Measurements from ENCODE around the gene IL1RAPL2. TPM values are rescaled to one million over a fixed set of nuclear protein-coding genes. Genes with fewer than 3 reads are reported as not detected.

IL1RAPL2 gene
- total and polyA plus RNA-seq, 10 of the 15 experiments (the other 5 are each of a cell fraction or from before 2014, with no cell fraction given): 0.19 TPM; not detected in 9

- Histone ChIP-seq H3K4me3 (no peak overlapping the region), H3K79me2 (ENCODE audit: control insufficient read depth, insufficient read depth, low read length) (no peaks in the 10 kb centered on the region), H4K20me1 (ENCODE audit: control insufficient read depth, insufficient read depth) (no peaks in the 10 kb centered on the region), H3K36me3 (ENCODE audit: control insufficient read depth in 2 of 2, insufficient read depth in 2 of 2, low read length in 1 of 2) (no peaks in the 10 kb centered on the region), H3K9ac (ENCODE audit: control insufficient read depth, insufficient read depth, low read length) (no peak overlapping the region), H3K4me1 (ENCODE audit: control insufficient read depth, insufficient read depth, low read length) (no peaks in the 10 kb centered on the region), H2AFZ (ENCODE audit: control insufficient read depth, low read depth, low read length) (no peak overlapping the region), H3K27ac (ENCODE audit: control insufficient read depth, insufficient read depth) (no peak overlapping the region), H3K4me2 (ENCODE audit: control insufficient read depth, insufficient read depth) (no peak overlapping the region), H3K9me3 (replicated peaks; ENCODE audit: control insufficient read depth, insufficient read depth, low read length) (no peaks in the 10 kb centered on the region), H3K27me3 (replicated peaks in 1 of 2; ENCODE audit: control insufficient read depth in 2 of 2, insufficient read depth in 2 of 2, low read length in 1 of 2) (no peaks in the 10 kb centered on the region)
- FAIRE-seq (peak; percentile 57), ATAC-seq (no peak), DNase-seq (ENCODE audit: low read depth, low spot score) (no peak)
- CTCF ChIA-PET: no interaction called here
- 19% methylated on average over 2 of the region's 2 CpGs for WGBS (ENCODE audit: insufficient coverage, insufficient replicate concordance, low lambda C conversion rate, missing lambda C conversion rate)
- POLR2A ChIA-PET: interaction anchor here (0.6 kb wide), 1 partner anchor 30 kb away, joined by 3 read pairs; no protein-coding TSS in a partner anchor
- RAD21 ChIA-PET (ENCODE audit: unreplicated experiment): no interaction called here
- in situ Hi-C loops (cut with MboI): no loop called here
- SMC1A ChIA-PET (ENCODE audit: uncharacterized antibody, unreplicated experiment): no interaction called here
- intact Hi-C loops (cut with micrococcal nuclease; ENCODE audit: unreplicated experiment): no loop called here
- no TSS peak for BruUV-seq (replicated peaks)
- no peak for TF ChIP-seq BACH1 (IDR thresholded peaks at IDR 0.05; ENCODE audit: borderline replicate concordance)
- TF ChIP-seq BHLHE40 (IDR thresholded peaks at IDR 0.05; ENCODE audit: borderline replicate concordance in 1 of 2, low read depth in 2 of 2, low read length in 1 of 2): no peak
- TF ChIP-seq ZSCAN29 (IDR thresholded peaks at IDR 0.05): no peak
- TF ChIP-seq CTCF (IDR thresholded peaks at IDR 0.05 in 2 of 3, conservative IDR thresholded peaks at IDR 0.05 in 1 of 3; ENCODE audit: control insufficient read depth in 2 of 3, extremely low read depth in 1 of 3, insufficient read depth in 1 of 3, low read depth in 3 of 3, low read length in 3 of 3): no peak
- TF ChIP-seq MEF2A (IDR thresholded peaks at IDR 0.05; ENCODE audit: insufficient read depth, low read depth, low read length): no peak
- TF ChIP-seq REST (IDR thresholded peaks at IDR 0.05; ENCODE audit: low read depth, low read length): no peak
- no peak for TF ChIP-seq SREBF1 (IDR thresholded peaks at IDR 0.05; ENCODE audit: low read length)
- TF ChIP-seq ZNF622 (IDR thresholded peaks at IDR 0.05): no peak
- no peak for TF ChIP-seq FOXM1 (IDR thresholded peaks at IDR 0.05; ENCODE audit: low read depth, low read length)
- no peak for TF ChIP-seq ZBTB40 (IDR thresholded peaks at IDR 0.05; ENCODE audit: borderline replicate concordance)
- TF ChIP-seq USF1 (IDR thresholded peaks at IDR 0.05; ENCODE audit: borderline replicate concordance, extremely low read length, insufficient read depth, low read depth, low read length): no peak
- no peak for TF ChIP-seq IKZF1 (conservative IDR thresholded peaks at IDR 0.05)
- no peak for TF ChIP-seq HCFC1 (IDR thresholded peaks at IDR 0.05; ENCODE audit: low read length)
Observed at GRCh38 chrX:105754286-105754964, 1188.4 kb downstream of the IL1RAPL2 start.
